ENCODE results near the gene ATG7.
A peak's percentile ranks its signal among the peaks of the same experiment; 100 is the strongest.

ATG7 gene

DNA sequence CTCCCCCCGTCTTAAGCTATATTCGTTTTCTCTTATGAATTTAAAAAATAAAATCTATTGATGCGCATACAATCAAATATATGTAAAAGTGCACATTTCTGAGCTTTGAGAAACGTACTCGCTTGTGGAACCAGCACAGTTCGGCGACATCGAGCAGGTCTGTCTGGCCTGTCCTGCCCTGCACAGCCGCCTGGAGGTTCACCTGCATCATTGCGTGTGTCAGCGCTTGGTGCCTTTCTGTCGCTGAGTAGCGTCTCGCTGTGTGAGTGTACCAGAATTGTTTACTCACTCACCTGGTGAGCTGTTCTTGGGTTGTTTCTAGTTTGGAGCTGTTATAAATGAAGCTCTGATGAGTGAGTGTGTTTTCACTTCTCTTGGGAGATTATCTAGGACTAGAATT, 267.5 kb downstream of the ATG7 start:
- TF ChIP-seq CTCF (IDR thresholded peaks at IDR 0.05): no peak
- DNase-seq (ENCODE audit: low spot score): no peak
- no peak overlapping the region for H3K27ac ChIP-seq
- H3K4me3 ChIP-seq: no peak overlapping the region

GRCh38 chr3:11541321-11542303, 269.4 kb downstream of the ATG7 start:
- DNase-seq (ENCODE audit: low spot score): no peak
- H3K27ac ChIP-seq: no peak overlapping the region
- TF ChIP-seq CTCF (IDR thresholded peaks at IDR 0.05): no peak
- no peak overlapping the region for H3K4me3 ChIP-seq

DNA sequence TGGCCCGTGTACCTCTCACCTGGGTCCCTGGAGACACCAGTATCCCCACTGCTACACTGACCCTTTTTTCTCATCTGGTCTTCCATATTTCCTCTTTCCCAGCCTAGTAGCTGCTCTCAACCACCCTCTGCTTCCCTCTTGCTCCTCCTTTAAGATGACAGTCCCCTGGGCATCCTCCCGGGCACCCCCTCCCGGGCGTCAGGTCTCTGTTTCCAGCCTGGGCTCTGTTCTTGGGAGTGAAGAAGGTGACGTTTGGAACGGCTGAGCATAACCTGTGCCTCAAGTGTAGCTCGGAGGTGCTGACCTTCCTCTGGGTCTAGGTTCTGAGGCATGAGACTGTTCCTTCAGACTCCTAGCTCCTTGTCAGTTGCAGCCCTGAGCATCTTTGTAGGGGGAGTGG, 270.4 kb downstream of the ATG7 start:
- TF ChIP-seq CTCF (IDR thresholded peaks at IDR 0.05): no peak
- no peak overlapping the region for H3K4me3 ChIP-seq
- no peak overlapping the region for H3K27ac ChIP-seq
- DNase-seq (ENCODE audit: low spot score): no peak

DNA sequence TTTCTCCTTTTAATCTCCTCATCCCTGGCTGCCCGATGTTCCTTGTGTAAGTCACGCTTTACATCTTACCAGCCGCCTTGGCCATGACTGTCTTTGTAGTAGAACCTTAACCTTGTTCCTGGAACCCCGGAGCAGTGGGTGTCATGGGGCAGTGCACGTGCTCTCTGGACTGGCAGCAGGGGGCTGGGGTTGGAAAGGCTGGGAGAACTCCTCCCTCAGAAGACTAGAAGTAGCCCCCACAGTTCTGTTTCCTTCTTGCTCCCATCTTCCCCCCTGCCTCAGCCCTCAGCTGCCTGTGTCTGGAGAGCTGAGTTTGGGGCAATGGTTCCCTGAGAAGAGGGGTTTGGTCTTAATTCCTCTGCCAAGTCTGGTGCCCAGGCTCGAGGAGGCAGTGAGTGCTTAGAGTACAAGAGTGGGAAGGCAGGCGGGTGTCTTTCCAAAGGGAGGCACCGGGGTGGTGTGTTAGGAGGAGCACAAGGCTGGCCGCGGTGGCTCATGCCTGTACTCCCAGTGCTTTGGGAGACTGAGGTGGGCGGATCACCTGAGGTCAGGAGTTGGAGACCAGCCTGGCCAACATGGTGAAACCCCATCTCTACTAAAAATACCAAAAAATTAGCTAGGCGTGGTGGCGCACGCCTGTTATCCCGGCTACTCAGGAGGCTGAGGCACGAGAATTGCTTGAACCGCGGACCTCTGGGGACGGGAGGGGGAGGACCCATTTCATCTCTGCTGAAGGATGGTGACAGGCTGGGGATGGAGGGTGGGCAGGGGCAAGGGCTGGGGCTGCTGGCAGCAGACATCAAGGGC, 271.1 kb downstream of the ATG7 start:
- no peak for DNase-seq (ENCODE audit: low spot score)
- TF ChIP-seq CTCF (IDR thresholded peaks at IDR 0.05): no peak
- H3K27ac ChIP-seq: no peak overlapping the region
- no peak overlapping the region for H3K4me3 ChIP-seq

DNA sequence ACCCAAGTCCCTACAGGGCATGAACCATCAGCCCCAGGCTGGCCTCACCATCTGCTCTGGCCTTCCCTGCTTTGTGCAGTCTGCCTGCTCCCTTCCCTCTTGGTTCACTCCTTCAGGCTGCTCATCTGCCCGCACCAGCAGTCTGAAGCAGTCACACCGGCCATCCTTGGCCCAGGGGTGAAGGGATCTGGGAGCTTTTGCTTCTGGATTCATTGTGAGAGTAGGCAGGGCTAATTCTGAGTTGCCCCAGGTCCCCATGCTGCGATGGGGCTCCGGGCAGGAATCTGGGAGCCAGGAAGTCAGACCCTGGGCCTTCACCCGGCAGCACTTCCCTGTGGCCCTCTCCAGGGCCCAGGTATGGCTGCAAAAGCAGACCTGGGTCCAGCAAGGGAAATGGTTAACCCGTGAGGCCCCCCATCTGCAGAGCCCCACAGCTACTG, 271.8 kb downstream of the ATG7 start:
- Histone ChIP-seq H3K4me3 (no peak overlapping the region), H3K27ac (peak overlapping the region in 1 of 2 donors; percentile 56)
- DNase-seq (ENCODE audit: low spot score): no peak
- TF ChIP-seq CTCF (IDR thresholded peaks at IDR 0.05): no peak

DNA sequence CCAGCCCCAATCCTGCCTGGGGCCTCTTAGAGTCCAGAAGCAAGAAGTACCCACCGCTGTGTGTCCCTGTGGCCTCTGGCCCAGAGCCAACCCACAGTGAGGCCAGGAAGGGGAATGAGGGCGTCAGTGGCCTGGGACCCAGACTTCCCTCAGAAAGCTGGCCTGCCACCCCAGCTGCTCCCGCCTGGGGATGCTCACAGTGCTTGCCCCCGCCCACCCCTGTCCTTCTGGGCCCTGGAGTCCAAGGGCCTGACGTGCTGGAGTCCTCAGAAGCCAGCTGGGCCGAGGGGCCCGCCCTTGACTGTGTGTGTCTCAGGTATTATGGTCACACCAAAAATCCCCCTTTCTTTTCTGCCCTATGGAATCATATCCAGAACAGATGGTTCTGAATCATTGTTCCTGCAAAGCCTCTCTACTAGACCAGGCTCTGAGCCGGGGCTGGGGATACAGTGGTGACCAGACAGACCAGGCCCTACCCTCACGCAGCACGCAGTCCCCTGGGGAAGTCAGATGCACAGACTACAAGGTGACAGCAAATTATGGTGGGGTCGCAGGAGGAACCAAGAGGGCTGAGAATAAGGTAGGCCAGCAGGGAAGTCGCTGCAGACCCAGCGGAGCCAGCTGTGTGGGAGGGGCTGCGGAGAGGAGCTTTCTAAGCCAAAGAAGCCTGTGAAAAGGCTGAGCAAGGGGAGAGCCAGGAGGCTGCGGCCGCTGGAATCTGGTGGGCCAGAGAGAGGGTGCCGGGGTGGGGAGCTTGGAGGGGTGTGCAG, 272.4 kb downstream of the ATG7 start:
- H3K4me3 ChIP-seq: no peak overlapping the region
- H3K27ac ChIP-seq: peak overlapping the region; percentile 27 to 56
- no peak for DNase-seq (ENCODE audit: low spot score)
- TF ChIP-seq CTCF (IDR thresholded peaks at IDR 0.05): no peak

Data from coronary artery (tissue), 2 donors.